GM19043 (cell line): Measurements from ENCODE around the gene CLIC4.
"Not testable (repeated sequence)": the region's sequence is repeated elsewhere in the genome, so short reads cannot be mapped to it uniquely, and the experiment has no call there.

Experiments
- ATAC-seq: cut with Tn5 transposase; IDR thresholded peaks from one replicate; pipeline ENCODE4 v1.9.1; 2021; ENCODE audit warnings: low read depth; ENCODE audit not compliant: unreplicated experiment

The CLIC4 gene

GRCh38 chr1:24717887-24718650 lies 27.2 kb upstream of the CLIC4 start:
- ATAC-seq: no peak

DNA sequence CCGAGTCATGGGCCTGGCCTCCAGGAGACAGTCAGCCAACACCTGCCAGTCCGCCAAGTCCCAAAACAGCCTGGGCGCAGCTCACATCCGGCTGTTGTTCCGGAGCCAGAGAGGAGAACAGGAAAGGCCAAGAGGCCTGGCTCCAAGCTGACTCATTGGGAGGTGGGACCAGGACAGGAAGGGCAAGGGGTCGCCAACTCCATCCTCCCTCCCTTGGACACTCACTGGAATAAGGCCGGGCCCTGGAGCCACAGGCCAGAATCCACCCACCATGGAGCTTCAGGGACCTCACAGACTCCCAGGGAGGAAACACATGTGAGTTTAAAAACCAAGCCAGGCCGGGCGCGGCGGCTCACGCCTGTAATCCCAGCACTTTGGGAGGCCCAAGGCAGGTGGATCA lies 25.1 kb upstream of the CLIC4 start:
- ATAC-seq: no peak

GRCh38 chr1:24721533-24721932 lies 23.7 kb upstream of the CLIC4 start:
- no peak for ATAC-seq

DNA sequence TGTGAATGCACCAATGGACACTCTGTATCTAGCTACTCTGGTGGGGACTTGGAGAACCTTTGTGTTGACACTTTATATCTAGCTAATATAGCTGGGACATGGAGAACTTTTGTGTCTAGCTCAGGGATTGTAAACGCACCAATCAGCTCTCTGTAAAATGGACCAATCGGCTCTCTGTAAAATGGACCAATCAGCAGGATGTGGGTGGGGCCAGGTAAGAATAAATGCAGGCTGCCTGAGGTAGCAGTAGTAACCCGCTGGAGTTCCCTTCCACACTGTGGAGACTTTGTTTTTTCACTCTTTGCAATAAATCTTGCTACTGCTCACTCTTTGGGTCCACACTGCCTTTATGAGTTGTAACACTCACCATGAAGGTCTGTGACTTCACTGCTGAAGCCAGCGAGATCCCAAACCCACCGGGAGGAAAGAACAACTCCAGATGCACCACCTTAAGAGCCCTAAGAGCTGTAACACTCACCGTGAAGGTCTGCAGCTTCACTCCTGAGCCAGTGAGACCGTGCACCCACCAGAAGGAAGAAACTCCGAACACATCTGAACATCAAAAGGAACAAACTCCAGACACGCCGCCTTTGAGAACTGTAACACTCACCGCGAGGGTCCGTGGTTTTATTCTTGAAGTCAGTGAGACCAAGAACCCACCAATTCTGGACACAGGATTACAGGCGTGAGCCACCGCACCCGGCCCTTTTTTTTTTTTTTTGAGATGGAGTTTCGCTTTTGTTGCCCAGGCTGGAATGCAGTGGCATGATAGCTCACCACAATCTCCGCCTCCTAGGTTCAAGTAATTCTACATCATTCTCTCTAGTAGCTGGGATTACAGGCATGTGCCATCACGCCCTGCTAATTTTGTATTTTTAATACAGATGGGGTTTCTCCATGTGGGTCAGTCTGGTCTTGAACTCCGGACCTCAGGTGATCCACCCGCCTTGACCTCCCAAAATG lies 22.9 kb upstream of the CLIC4 start:
- not testable (repeated sequence) for ATAC-seq

GRCh38 chr1:24724345-24725208 lies 20.7 kb upstream of the CLIC4 start:
- ATAC-seq: no peak

GRCh38 chr1:24725209-24725651 lies 20.0 kb upstream of the CLIC4 start:
- ATAC-seq: no peak

- no peak for ATAC-seq
Measured at GRCh38 chr1:24726741-24727140, 18.5 kb upstream of the CLIC4 start.

GRCh38 chr1:24727501-24728216 lies 17.6 kb upstream of the CLIC4 start:
- peak; percentile 84 for ATAC-seq

GRCh38 chr1:24728982-24729381 lies 16.3 kb upstream of the CLIC4 start:
- ATAC-seq: no peak

- ATAC-seq: no peak
Measured at GRCh38 chr1:24732186-24732885, 12.9 kb upstream of the CLIC4 start.

GRCh38 chr1:24733342-24733741 lies 11.9 kb upstream of the CLIC4 start:
- peak; percentile 57 for ATAC-seq

GRCh38 chr1:24735156-24735508 lies 10.1 kb upstream of the CLIC4 start:
- ATAC-seq: no peak

DNA sequence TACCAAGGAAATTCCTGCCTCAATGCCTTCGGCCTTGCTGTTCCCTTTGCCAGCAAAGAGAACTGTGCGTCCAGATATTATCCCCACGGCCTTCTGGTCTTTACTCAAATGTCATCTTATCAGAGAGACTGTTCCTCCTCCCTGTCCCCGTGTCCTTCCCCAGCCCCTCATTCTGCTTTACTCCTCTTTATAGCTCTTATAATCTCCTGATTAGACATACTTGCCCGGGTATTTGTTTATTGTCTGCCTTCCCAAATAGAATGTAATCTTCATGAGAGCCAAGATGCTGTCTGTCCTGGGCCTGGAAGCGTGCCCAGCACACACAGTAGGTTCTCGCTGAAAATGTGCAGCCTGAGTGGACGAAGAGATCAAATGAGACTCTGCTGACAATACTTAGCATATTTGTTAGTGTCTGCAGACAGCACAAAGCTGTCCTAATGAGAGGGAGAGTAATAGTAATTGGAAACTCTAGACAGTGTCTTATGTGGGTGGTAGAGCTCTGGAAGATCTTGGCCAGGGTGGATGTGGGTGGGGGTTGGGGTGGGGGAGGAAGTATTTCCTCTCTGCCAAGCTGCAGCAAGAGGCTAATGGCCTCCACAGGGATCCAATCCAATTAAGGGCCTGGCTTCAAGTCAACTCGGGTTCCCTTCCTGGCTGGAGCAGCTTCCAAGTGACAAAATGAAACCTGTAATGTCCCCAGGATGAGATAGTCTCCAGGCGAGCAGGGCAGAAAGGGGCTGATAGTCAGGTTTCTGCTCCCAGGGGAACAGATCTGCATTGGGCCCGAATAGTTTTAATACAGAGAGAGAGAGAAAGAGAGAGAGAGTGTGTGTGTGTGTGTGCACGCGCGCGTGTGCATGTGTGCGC lies 9.5 kb upstream of the CLIC4 start:
- ATAC-seq: no peak

GRCh38 chr1:24737368-24738117 lies 7.7 kb upstream of the CLIC4 start:
- no peak for ATAC-seq

- ATAC-seq: no peak
Measured at GRCh38 chr1:24739241-24739640, 6.0 kb upstream of the CLIC4 start.

GRCh38 chr1:24742090-24742938 lies 2.9 kb upstream of the CLIC4 start:
- no peak for ATAC-seq
